ENCODE measurements around the gene MAGEF1. TPM values are rescaled to one million over a fixed set of nuclear protein-coding genes. Genes with fewer than 3 reads are reported as not detected.

MAGEF1 gene
- total and polyA plus RNA-seq, 9 of the 15 experiments (the other 6 are each of a cell fraction or from before 2014, with no cell fraction given) = 1.5 to 39.1 (median 19.8) TPM

GRCh38 chr3:184741798-184742675 lies 30.2 kb upstream of the MAGEF1 start (continued):
- TF ChIP-seq PRDM10 (IDR thresholded peaks at IDR 0.05; ENCODE audit: partially characterized antibody) = peak; percentile 83
- peak; percentile 41 for TF ChIP-seq STAT5A (IDR thresholded peaks at IDR 0.05; ENCODE audit: borderline replicate concordance, low read length)
- peak; percentile 45 to 55; a peak in 1 of 4 replicates for TF ChIP-seq TRIM24 (IDR thresholded peaks at IDR 0.05)
- no peak for TF ChIP-seq SMC3 (conservative IDR thresholded peaks at IDR 0.05; ENCODE audit: insufficient read depth, low read depth, low read length)
- TF ChIP-seq TRIM25 (IDR thresholded peaks at IDR 0.05; ENCODE audit: borderline replicate concordance) = no peak
- TF ChIP-seq MTA3 (IDR thresholded peaks at IDR 0.05; ENCODE audit: borderline replicate concordance) = 0 out of 2 replicates have a peak, but pooled peaks have one; percentile 57
- no peak for TF ChIP-seq PBX2 (CRISPR knock-in tag; IDR thresholded peaks at IDR 0.05; ENCODE audit: low read depth)
- peak; percentile 63 for TF ChIP-seq PBX2 (tag; conservative IDR thresholded peaks at IDR 0.05; ENCODE audit: low read depth)
- TF ChIP-seq POLR2AphosphoS5 (IDR thresholded peaks at IDR 0.05; ENCODE audit: control insufficient read depth, insufficient read depth, low read depth, low read length) = peak; percentile 69; the same call in 1 of the 2 replicates
- TF ChIP-seq ZNF311 (CRISPR knock-in tag; IDR thresholded peaks at IDR 0.05) = no peak
- no peak for TF ChIP-seq POLR2H (tag; IDR thresholded peaks at IDR 0.05; ENCODE audit: low read depth)
- TF ChIP-seq LEF1 (IDR thresholded peaks at IDR 0.05) = peak; percentile 53; the same call in 1 of the 2 replicates
- peak; percentile 81 for TF ChIP-seq MEIS2 (IDR thresholded peaks at IDR 0.05; ENCODE audit: partially characterized antibody)
- TF ChIP-seq DNMT1 (IDR thresholded peaks at IDR 0.05) = no peak
- TF ChIP-seq SMARCC2 (IDR thresholded peaks at IDR 0.05; ENCODE audit: low read depth) = 0 out of 2 replicates have a peak, but pooled peaks have one; percentile 31
- TF ChIP-seq WHSC1 (IDR thresholded peaks at IDR 0.05; ENCODE audit: low read length) = no peak
- TF ChIP-seq KAT8 (IDR thresholded peaks at IDR 0.05; ENCODE audit: low read depth) = no peak
- TF ChIP-seq GATAD2B (IDR thresholded peaks at IDR 0.05; ENCODE audit: borderline replicate concordance) = no peak; the same call in 1 of the 2 replicates
- peak; percentile 93 for TF ChIP-seq SOX6 (IDR thresholded peaks at IDR 0.05)
